Retinal pigment epithelial cell (primary cell): ENCODE results near the gene MAST4.

ENCODE experiments used
- DNase-seq: peaks from one replicate; pipeline ENCODE4 v3.0.0-alpha.2; 2010; ENCODE audit warnings: low read depth
- H3K4me3 ChIP-seq: 2 replicates; pipeline ENCODE4 v1.5.1; 2011; ENCODE audit warnings: mild to moderate bottlenecking, low read length, control low read depth, moderate library complexity
- TF ChIP-seq, protein P1 (sequence below): conservative IDR thresholded peaks from 2 replicates; pipeline ENCODE4 v1.5.1; 2011; ENCODE audit warnings: low read depth, low read length, control low read depth, inconsistent platforms

The MAST4 gene

DNA sequence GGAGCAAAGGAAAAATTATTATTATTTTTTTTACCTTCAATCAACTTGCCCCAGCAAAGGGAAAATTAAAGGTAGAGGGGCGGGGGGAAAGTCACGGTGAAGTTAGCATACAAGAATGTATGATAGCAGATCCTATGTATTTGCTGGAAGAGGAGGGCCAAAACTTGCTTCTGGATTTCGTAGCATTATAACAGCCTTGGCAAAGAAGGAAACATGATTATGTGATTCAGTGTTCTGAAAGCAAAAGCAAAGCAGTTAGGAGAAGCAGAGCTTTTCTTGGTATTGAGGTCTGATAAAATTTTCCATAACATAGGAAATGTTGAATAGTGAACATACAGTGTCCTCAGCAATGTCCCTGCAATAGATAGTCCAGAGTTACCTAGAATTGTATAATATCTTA, 32.4 kb downstream of the MAST4 start:
- TF ChIP-seq, protein P1, sequence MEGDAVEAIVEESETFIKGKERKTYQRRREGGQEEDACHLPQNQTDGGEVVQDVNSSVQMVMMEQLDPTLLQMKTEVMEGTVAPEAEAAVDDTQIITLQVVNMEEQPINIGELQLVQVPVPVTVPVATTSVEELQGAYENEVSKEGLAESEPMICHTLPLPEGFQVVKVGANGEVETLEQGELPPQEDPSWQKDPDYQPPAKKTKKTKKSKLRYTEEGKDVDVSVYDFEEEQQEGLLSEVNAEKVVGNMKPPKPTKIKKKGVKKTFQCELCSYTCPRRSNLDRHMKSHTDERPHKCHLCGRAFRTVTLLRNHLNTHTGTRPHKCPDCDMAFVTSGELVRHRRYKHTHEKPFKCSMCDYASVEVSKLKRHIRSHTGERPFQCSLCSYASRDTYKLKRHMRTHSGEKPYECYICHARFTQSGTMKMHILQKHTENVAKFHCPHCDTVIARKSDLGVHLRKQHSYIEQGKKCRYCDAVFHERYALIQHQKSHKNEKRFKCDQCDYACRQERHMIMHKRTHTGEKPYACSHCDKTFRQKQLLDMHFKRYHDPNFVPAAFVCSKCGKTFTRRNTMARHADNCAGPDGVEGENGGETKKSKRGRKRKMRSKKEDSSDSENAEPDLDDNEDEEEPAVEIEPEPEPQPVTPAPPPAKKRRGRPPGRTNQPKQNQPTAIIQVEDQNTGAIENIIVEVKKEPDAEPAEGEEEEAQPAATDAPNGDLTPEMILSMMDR, result no peak
- DNase-seq, result no peak
- H3K4me3 ChIP-seq, result no peak overlapping the region

DNA sequence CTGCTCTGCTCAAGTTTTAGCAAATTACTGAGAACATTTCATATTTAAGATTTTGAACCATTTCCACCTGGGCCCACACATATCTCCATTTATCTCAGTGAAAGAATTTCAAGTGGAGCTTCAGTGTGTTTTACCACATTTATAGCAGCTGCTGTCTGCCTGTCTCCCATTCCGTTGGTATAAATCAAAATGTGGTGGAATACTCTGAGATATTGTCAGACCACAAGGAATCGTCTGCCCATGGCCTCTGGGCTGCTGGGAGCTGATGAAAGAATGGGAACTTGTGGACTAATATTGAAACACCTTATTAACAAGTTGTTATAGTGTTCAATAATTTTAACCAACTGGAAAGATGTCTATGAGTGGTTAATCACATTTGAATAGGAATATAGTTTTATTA, 33.3 kb downstream of the MAST4 start:
- DNase-seq, result no peak

GRCh38 chr5:66633754-66634153, 37.6 kb downstream of the MAST4 start:
- no peak for DNase-seq
- TF ChIP-seq, protein P1, result no peak
- H3K4me3 ChIP-seq, result no peak overlapping the region

More for the DNA sequence above, 33.3 kb downstream of the MAST4 start:
- no peak overlapping the region for H3K4me3 ChIP-seq
- TF ChIP-seq, protein P1, result no peak

- H3K4me3 ChIP-seq, result no peak overlapping the region
- TF ChIP-seq, protein P1, result no peak
- DNase-seq, result no peak
These were observed 38.4 kb downstream of the MAST4 start for GRCh38 chr5:66634601-66635000.

DNA sequence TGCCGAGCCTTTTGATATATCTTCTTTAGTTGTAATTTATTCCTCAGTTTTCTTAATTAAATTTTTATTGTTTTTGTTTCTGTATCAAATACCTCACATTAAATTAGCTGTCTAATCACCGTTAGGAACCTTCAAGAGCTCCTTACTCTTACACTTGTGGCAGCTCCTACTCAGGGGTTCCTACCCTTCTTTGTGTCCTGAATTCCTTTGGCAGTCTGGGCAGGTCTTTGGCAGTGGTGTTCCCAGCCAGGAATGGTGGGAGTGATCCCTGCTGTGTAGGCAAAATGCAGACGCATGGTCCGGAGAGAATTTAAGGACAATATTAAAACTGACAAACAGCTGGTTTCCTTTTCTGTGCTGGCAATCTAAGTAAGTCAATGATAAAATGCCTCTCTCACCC, 41.8 kb downstream of the MAST4 start:
- TF ChIP-seq, protein P1, result no peak
- DNase-seq, result no peak
- no peak overlapping the region for H3K4me3 ChIP-seq

DNA sequence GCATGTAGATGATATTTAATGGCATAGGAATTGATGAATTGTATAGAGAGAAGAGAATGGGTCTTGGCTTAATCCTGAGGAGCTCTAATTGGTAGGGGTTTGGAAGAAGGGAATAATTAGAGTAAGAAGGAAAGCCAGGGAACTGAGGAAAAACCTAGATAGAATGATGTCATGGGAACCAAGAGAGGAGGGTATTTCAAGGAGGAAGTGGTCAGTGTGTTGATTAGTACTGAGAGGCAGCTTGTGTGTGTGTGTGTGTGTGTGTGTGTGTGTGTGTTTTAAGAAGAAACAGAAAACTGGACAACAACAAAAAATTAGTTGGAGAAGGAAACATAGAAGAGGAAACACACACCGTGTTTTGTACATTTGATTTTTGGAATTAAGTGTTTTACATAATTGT, 42.8 kb downstream of the MAST4 start:
- no peak overlapping the region for H3K4me3 ChIP-seq
- TF ChIP-seq, protein P1, result no peak
- DNase-seq, result no peak

GRCh38 chr5:66642538-66642937, 46.3 kb downstream of the MAST4 start:
- no peak for DNase-seq
- H3K4me3 ChIP-seq, result no peak overlapping the region

More at GRCh38 chr5:66642538-66642937, 46.3 kb downstream of the MAST4 start:
- TF ChIP-seq, protein P1, result no peak
